GM18907 (cell line): Measurements from ENCODE around the gene CHI3L1.

Experiments used
- ATAC-seq: cut with Tn5 transposase; IDR thresholded peaks from one replicate; pipeline ENCODE4 v1.9.1; 2021; ENCODE audit warnings: mild to moderate bottlenecking, moderate library complexity; ENCODE audit not compliant: unreplicated experiment

CHI3L1 gene

GRCh38 chr1:203170625-203171330 lies 15.7 kb downstream of the CHI3L1 start:
- no peak for ATAC-seq

GRCh38 chr1:203169770-203170520 lies 16.6 kb downstream of the CHI3L1 start:
- no peak for ATAC-seq

GRCh38 chr1:203168991-203169390 lies 17.5 kb downstream of the CHI3L1 start:
- no peak for ATAC-seq

DNA sequence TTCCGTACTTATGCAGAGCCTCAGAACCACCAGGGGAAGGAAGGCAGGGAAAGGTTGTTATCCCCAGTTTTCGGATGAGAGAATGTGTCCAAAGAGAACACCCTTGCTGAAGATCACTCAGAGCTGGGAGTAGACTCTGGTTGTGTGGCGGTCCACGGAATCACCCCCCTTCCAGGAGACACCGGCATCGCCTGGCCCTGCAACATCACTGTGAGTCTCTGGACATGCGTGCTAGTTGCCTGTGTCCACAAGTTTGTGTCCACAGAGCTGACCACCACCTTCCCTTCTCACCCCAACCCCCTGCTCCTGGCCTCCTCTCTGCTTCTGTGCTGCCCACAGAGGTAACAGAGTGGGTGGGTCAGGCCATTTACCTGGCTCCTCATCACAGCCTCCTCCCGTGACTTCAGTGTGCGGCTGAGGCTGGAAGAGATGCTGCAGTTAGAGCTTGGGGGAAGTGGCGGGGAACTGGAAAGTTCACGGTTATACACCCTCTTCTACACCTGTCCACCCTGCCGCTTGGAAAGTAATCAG lies 18.2 kb downstream of the CHI3L1 start:
- ATAC-seq: no peak

DNA sequence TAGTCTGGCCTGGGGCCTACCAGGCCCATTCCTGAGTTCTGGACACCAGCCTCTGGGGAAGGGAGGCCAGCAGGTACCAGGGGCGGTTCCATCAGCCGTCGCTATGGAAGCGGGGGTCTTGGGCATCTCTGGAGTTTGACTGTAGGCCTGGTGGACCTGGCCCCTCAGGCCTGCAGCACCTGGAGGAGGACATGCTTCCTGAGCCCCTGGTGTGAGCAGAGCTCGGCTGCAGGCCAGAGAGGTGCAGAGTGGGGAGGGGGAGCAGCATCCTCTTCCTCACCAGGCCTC lies 18.6 kb downstream of the CHI3L1 start:
- no peak for ATAC-seq

- no peak for ATAC-seq
These were observed 19.2 kb downstream of the CHI3L1 start for GRCh38 chr1:203167026-203167912.

- no peak for ATAC-seq
These were observed 20.1 kb downstream of the CHI3L1 start for GRCh38 chr1:203166192-203166940.

- ATAC-seq: no peak
These were observed 20.7 kb downstream of the CHI3L1 start for GRCh38 chr1:203165800-203166161.

DNA sequence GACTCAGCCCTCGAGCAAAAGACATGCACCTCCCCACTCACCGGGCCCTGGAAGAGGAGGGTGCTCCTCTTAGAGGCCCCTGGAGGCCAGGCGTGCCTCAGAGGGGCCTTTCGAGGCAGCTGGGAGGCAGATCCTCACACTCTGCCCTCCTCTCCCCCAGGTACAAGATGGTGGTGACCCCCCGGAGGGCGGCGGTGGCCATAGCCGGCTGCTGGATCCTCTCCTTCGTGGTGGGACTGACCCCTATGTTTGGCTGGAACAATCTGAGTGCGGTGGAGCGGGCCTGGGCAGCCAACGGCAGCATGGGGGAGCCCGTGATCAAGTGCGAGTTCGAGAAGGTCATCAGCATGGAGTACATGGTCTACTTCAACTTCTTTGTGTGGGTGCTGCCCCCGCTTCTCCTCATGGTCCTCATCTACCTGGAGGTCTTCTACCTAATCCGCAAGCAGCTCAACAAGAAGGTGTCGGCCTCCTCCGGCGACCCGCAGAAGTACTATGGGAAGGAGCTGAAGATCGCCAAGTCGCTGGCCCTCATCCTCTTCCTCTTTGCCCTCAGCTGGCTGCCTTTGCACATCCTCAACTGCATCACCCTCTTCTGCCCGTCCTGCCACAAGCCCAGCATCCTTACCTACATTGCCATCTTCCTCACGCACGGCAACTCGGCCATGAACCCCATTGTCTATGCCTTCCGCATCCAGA lies 21.3 kb downstream of the CHI3L1 start:
- no peak for ATAC-seq

DNA sequence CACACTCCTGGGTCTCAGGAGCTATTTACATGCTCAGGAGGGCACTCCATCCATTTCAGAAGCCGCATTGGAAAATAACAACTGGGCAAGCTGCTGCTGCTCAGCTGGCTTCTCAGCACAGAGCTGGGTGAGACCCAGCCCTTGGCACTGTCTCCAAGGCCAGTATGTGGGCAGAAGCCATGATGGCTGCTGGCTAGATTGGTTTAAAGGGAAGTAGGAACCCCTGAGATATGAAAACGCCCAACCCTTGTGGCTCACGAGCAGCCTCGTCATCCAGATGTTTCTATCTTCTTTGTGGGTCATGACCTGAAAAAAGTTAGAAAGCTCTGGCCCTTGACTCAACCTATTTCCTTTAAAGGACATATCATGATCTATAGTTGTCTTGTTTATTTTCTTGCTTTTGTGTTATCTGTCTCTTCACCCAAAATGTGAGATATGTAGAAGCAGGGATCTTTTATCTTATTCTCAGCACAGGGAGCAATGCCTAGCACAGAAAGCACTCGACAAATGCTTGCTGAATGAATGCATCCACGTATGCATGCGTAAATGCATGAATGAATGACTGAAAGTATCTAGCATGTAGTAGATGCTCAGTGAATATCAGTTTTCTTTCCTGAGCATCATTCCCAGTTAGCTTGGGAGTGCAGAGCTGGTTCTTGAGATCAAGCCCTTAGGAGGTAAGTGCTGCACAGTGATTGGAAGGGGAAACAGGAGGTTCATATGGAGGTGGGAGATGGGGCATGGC lies 22.4 kb downstream of the CHI3L1 start:
- no peak for ATAC-seq

- ATAC-seq: no peak
These were observed 24.1 kb downstream of the CHI3L1 start for GRCh38 chr1:203162403-203162802.

GRCh38 chr1:203161703-203162102 lies 24.8 kb downstream of the CHI3L1 start:
- no peak for ATAC-seq

- no peak for ATAC-seq
These were observed 25.3 kb downstream of the CHI3L1 start for GRCh38 chr1:203161175-203161574.

DNA sequence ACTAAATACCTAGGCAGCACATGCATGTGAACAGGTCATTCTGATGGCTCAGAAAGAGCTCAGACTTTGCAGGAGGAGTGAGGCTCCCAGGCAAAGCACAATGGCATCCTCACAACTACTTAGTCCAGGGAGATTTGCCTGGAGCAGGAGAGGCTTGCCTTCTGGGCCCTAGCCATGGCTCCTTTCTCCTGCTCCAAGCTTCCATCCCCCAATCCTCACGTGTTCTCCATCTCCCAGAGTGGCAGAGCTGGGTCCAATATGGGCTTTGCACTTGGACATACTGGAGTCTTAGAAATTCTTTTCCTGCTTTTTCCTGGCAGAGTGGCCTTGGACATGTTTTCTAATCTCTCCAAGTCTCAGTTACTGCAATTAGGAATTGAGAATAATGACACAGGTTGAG lies 26.7 kb downstream of the CHI3L1 start:
- ATAC-seq: no peak

- no peak for ATAC-seq
These were observed 27.4 kb downstream of the CHI3L1 start for GRCh38 chr1:203158960-203159665.

- ATAC-seq: no peak
These were observed 28.1 kb downstream of the CHI3L1 start for GRCh38 chr1:203158423-203158822.

- no peak for ATAC-seq
These were observed 30.2 kb downstream of the CHI3L1 start for GRCh38 chr1:203156280-203156679.

GRCh38 chr1:203153989-203154821 lies 32.3 kb downstream of the CHI3L1 start:
- ATAC-seq: no peak
